ENCODE measurements around the gene NLGN1.

The NLGN1 gene

GRCh38 chr3:174153871-174154270, 756.3 kb downstream of the NLGN1 start:
- DNase-seq (ENCODE audit: low read depth), result no peak
- TF ChIP-seq CTCF (IDR thresholded peaks at IDR 0.05; ENCODE audit: insufficient read depth, low read depth, low read length, missing control alignments), result no peak
- H3K4me3 ChIP-seq (ENCODE audit: low read depth, low read length), result no peak overlapping the region

GRCh38 chr3:174156200-174156599, 758.7 kb downstream of the NLGN1 start:
- H3K4me3 ChIP-seq (ENCODE audit: low read depth, low read length), result no peak overlapping the region
- DNase-seq (ENCODE audit: low read depth), result no peak
- TF ChIP-seq CTCF (IDR thresholded peaks at IDR 0.05; ENCODE audit: insufficient read depth, low read depth, low read length, missing control alignments), result no peak

DNA sequence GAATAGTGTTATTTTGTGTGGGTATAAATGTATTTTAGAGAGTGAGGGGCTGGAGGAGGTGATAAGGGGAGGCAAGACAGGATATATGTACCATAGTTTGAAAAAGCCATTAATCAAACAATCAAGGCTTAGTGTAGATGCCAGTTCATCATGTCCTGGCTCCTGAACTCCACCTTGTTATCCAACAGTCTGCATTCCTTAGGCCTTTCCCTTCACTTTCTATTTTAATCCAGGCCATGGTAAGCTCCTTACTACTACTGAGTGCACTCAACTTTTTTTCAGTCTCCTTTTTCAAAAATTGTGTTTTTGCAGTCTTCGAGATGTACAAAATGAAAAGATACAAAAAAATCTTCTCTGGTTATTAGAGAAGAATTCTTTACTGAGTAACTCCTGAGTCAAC, 761.1 kb downstream of the NLGN1 start:
- H3K4me3 ChIP-seq (ENCODE audit: low read depth, low read length), result no peak overlapping the region
- no peak for TF ChIP-seq CTCF (IDR thresholded peaks at IDR 0.05; ENCODE audit: insufficient read depth, low read depth, low read length, missing control alignments)
- DNase-seq (ENCODE audit: low read depth), result no peak

DNA sequence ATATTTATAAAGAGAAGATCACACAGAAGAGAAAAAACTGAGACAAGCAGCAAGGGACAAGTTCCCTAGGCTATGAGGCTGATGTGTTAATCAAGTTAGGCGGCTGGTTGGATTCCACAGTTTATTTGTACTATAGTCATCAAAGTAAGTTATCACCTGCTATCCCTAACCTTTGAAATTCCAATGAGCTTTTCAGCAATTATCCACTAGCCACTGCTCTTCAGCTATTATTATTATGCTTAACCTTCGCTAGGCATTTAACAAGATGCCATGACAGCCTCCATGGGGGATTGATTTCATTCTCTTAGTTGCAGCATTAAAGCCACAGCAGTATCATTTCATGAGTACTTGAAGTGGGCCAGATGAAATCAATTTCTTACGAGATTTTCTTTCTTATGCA, 762.1 kb downstream of the NLGN1 start:
- no peak for TF ChIP-seq CTCF (IDR thresholded peaks at IDR 0.05; ENCODE audit: insufficient read depth, low read depth, low read length, missing control alignments)
- no peak overlapping the region for H3K4me3 ChIP-seq (ENCODE audit: low read depth, low read length)
- DNase-seq (ENCODE audit: low read depth), result no peak

GRCh38 chr3:174162550-174162949, 765.0 kb downstream of the NLGN1 start:
- no peak for TF ChIP-seq CTCF (IDR thresholded peaks at IDR 0.05; ENCODE audit: insufficient read depth, low read depth, low read length, missing control alignments)
- DNase-seq (ENCODE audit: low read depth), result no peak
- no peak overlapping the region for H3K4me3 ChIP-seq (ENCODE audit: low read depth, low read length)

DNA sequence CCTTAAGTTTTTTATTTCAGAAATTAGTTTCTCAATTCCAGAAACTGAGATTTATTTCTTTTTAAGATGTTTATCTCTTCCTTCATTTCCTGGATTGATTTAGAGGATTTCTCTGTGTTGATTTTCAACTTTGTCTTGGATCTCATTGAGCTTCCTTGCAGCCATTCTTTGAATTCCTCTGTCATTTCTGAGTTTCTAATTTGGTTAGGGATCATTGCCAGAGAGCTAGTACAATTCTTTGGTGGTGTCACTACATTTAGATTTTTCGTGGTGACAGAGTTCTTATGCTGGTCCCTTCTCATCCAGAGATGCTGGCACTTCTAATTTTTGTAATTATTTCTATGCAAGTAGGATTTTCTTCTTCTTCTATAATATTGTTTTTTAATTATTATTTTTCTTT, 770.5 kb downstream of the NLGN1 start:
- no peak for TF ChIP-seq CTCF (IDR thresholded peaks at IDR 0.05; ENCODE audit: insufficient read depth, low read depth, low read length, missing control alignments)
- no peak for DNase-seq (ENCODE audit: low read depth)
- no peak overlapping the region for H3K4me3 ChIP-seq (ENCODE audit: low read depth, low read length)

DNA sequence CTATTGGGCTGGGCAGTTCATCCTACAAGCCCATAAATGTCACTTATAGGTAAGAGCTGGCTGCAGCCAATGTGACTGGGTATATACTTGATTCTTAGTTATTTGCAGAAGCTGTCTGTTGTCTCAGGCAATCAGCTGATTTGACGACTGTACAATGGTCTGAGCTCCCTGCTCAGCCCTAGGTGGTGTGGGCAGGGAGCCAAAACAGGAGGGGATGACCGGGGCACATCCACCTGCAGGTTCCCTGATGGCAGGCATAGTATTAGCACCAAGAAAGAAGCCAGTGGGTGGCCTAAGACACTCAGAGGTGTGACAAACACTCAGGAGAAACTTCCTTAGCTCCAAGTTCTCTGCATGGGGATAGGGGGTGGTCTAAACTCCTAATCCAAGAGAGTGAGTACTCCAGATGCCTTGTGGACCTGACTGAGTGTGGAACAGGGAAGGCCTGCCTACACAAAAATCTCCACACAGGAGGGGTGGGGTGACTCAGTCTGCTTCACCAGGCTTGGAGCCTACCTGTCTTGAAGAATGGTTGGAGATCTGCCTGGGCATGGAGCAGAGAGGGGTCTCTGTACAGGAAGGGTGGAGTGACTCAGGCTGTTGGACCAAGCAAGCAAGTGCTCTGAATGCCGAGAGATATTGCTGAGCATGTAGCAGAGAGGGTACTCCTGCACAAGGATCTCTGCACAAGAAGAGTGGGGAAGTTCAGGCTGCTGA, 771.2 kb downstream of the NLGN1 start:
- no peak overlapping the region for H3K4me3 ChIP-seq (ENCODE audit: low read depth, low read length)
- DNase-seq (ENCODE audit: low read depth), result no peak
- no peak for TF ChIP-seq CTCF (IDR thresholded peaks at IDR 0.05; ENCODE audit: insufficient read depth, low read depth, low read length, missing control alignments)

All from GM12865 (cell line).